Measurements from ENCODE around the gene GOLGA3. TPM values are rescaled to one million over a fixed set of nuclear protein-coding genes. Genes with fewer than 3 reads are reported as not detected.

Gene GOLGA3
- total RNA-seq, 1 experiment from 2014 or later, result 86.9 TPM

DNA sequence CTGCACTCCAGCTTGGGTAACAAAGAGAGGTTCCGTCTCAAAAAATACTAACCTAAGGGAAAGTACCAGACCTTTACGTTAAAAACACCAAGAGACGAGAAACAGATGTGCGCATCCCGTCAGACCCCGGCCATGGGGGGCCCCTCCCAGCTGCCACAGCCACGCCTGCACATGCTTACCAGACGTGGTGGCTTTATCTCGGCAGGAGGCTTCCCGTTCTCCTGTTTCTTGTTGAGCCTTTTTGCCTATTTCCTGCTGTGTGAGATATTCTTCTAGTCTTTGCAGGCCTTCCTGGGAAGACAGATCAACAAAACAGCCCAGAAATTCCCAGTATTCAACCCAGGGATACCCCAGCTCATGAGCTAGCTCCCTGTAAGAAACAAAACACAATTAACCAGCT is 94.5 kb downstream of the GOLGA3 start:
- Histone ChIP-seq H4K20me1 (ENCODE audit: low read length) (no peaks in the 10 kb centered on the region), H3K27ac (ENCODE audit: low read length) (no peak overlapping the region), H3K79me2 (ENCODE audit: low read length) (no peaks in the 10 kb centered on the region), H3K27me3 (ENCODE audit: low read length) (no peaks in the 10 kb centered on the region), H3K9me3 (ENCODE audit: low read length) (no peaks in the 10 kb centered on the region), H2AFZ (ENCODE audit: low read length) (no peak overlapping the region), H3K4me1 (ENCODE audit: insufficient read depth, low read length) (no peaks in the 10 kb centered on the region), H3K36me3 (ENCODE audit: low read depth, low read length) (peaks cover 67% of the 10 kb centered on the region), H3K4me2 (ENCODE audit: low read length) (no peak overlapping the region), H3K4me3 (ENCODE audit: low read length) (no peak overlapping the region), H3F3A (ENCODE audit: low read length, unreplicated experiment) (peaks cover 5% of the 10 kb centered on the region), H3K9me2 (replicated peaks; ENCODE audit: low read length) (no peaks in the 10 kb centered on the region), H3K9ac (ENCODE audit: low read length) (no peak overlapping the region)
- POLR2A ChIA-PET (ENCODE audit: unreplicated experiment), result no interaction called here
- ATAC-seq (no peak), DNase-seq (no peak)
- BruUV-seq (replicated peaks), result no TSS peak
- CTCF ChIA-PET, result no interaction called here
- TF ChIP-seq EZH2 (IDR thresholded peaks at IDR 0.05; ENCODE audit: low read length, unreplicated experiment), result no peak
- TF ChIP-seq EZH2phosphoT487 (IDR thresholded peaks at IDR 0.05; ENCODE audit: borderline replicate concordance, low read length), result no peak
- TF ChIP-seq CTCF (conservative IDR thresholded peaks at IDR 0.05; ENCODE audit: low read depth, low read length), result no peak
- intact Hi-C loops (cut with micrococcal nuclease), result no loop called here

- Histone ChIP-seq H3K9ac (ENCODE audit: low read length) (no peak overlapping the region), H3F3A (ENCODE audit: low read length, unreplicated experiment) (peaks cover 5% of the 10 kb centered on the region), H3K79me2 (ENCODE audit: low read length) (no peaks in the 10 kb centered on the region), H3K36me3 (ENCODE audit: low read depth, low read length) (peaks cover 66% of the 10 kb centered on the region), H3K9me3 (ENCODE audit: low read length) (no peaks in the 10 kb centered on the region), H2AFZ (ENCODE audit: low read length) (no peak overlapping the region), H3K9me2 (replicated peaks; ENCODE audit: low read length) (no peaks in the 10 kb centered on the region), H3K4me3 (ENCODE audit: low read length) (no peak overlapping the region), H3K4me1 (ENCODE audit: insufficient read depth, low read length) (no peaks in the 10 kb centered on the region), H3K4me2 (ENCODE audit: low read length) (no peak overlapping the region), H3K27me3 (ENCODE audit: low read length) (no peaks in the 10 kb centered on the region), H4K20me1 (ENCODE audit: low read length) (no peaks in the 10 kb centered on the region), H3K27ac (ENCODE audit: low read length) (no peak overlapping the region)
- TF ChIP-seq CTCF (conservative IDR thresholded peaks at IDR 0.05; ENCODE audit: low read depth, low read length), result no peak
- no peak for TF ChIP-seq EZH2phosphoT487 (IDR thresholded peaks at IDR 0.05; ENCODE audit: borderline replicate concordance, low read length)
- no peak for TF ChIP-seq EZH2 (IDR thresholded peaks at IDR 0.05; ENCODE audit: low read length, unreplicated experiment)
- DNase-seq, result no peak
- intact Hi-C loops (cut with micrococcal nuclease), result no loop called here
- ATAC-seq, result 0 out of 2 replicates have a peak, but pooled peaks have one; percentile 14
- ChIA-PET CTCF (no interaction called here), POLR2A (ENCODE audit: unreplicated experiment) (no interaction called here)
- no TSS peak for BruUV-seq (replicated peaks)
Observed at GRCh38 chr12:132731574-132731973, 97.1 kb downstream of the GOLGA3 start.

- ChIA-PET POLR2A (ENCODE audit: unreplicated experiment) (no interaction called here), CTCF (no interaction called here)
- H3K9me3 ChIP-seq (ENCODE audit: low read length), result no peaks in the 10 kb centered on the region
- H3K4me2 ChIP-seq (ENCODE audit: low read length), result no peak overlapping the region
- H3K27me3 ChIP-seq (ENCODE audit: low read length), result no peaks in the 10 kb centered on the region
- H2AFZ ChIP-seq (ENCODE audit: low read length), result no peak overlapping the region
- H3K79me2 ChIP-seq (ENCODE audit: low read length), result no peaks in the 10 kb centered on the region
- H3F3A ChIP-seq (ENCODE audit: low read length, unreplicated experiment), result peaks cover 5% of the 10 kb centered on the region
- 0 out of 2 replicates have a peak, but pooled peaks have one; percentile 9 for ATAC-seq
- intact Hi-C loops (cut with micrococcal nuclease), result no loop called here
- BruUV-seq (replicated peaks), result no TSS peak
- TF ChIP-seq EZH2 (IDR thresholded peaks at IDR 0.05; ENCODE audit: low read length, unreplicated experiment) (no peak), CTCF (conservative IDR thresholded peaks at IDR 0.05; ENCODE audit: low read depth, low read length) (no peak), EZH2phosphoT487 (IDR thresholded peaks at IDR 0.05; ENCODE audit: borderline replicate concordance, low read length) (no peak)
- H3K4me1 ChIP-seq (ENCODE audit: insufficient read depth, low read length), result no peaks in the 10 kb centered on the region
- no peaks in the 10 kb centered on the region for H3K9me2 ChIP-seq (replicated peaks; ENCODE audit: low read length)
- no peak for DNase-seq
- H4K20me1 ChIP-seq (ENCODE audit: low read length), result no peaks in the 10 kb centered on the region
- H3K4me3 ChIP-seq (ENCODE audit: low read length), result no peak overlapping the region
- no peak overlapping the region for H3K27ac ChIP-seq (ENCODE audit: low read length)
- peaks cover 70% of the 10 kb centered on the region for H3K36me3 ChIP-seq (ENCODE audit: low read depth, low read length)
- no peak overlapping the region for H3K9ac ChIP-seq (ENCODE audit: low read length)
Observed at GRCh38 chr12:132730353-132730752, 98.3 kb downstream of the GOLGA3 start.
